T-helper 1 cell treated with Interleukin-12 subunit alpha and Interleukin-12 subunit beta and Interleukin-4 antibody, amounts not matched to agents 30 ng/mL and 1 ng/mL, for 36 hours (primary cell): ENCODE results near the gene LMF1. TPM values are rescaled to one million over a fixed set of nuclear protein-coding genes. Genes with fewer than 3 reads are reported as not detected.
"Not testable (repeated sequence)": the region's sequence is repeated elsewhere in the genome, so short reads cannot be mapped to it uniquely, and the experiment has no call there.

Experiments used
- intact Hi-C: fragments of 100-400 bp; cut with micrococcal nuclease; formaldehyde crosslinking; loops from one replicate; pipeline ENCODE4 v1.15.1; 2024
- total RNA-seq: library from RNA; stranded (reverse); gene quantifications from 2 replicates; pipeline ENCODE4 v1.2.3, GENCODE V29; 2022

LMF1 gene
- total RNA-seq, 1 donor from 2014 or later: 19.1 TPM

GRCh38 chr16:952321-952720 lies 18.5 kb downstream of the LMF1 start:
- intact Hi-C loops: no loop called here

GRCh38 chr16:951660-952301 lies 19.0 kb downstream of the LMF1 start:
- intact Hi-C loops: no loop called here

GRCh38 chr16:950733-951573 lies 19.8 kb downstream of the LMF1 start:
- intact Hi-C loops: not testable (repeated sequence)

- intact Hi-C loops: not testable (repeated sequence)
These were observed 22.0 kb downstream of the LMF1 start for GRCh38 chr16:948767-949166.

GRCh38 chr16:947922-948303 lies 22.9 kb downstream of the LMF1 start:
- intact Hi-C loops: not testable (repeated sequence)

GRCh38 chr16:947255-947921 lies 23.4 kb downstream of the LMF1 start:
- intact Hi-C loops: no loop called here

- intact Hi-C loops: no loop called here
These were observed 24.8 kb downstream of the LMF1 start for GRCh38 chr16:946048-946395.

GRCh38 chr16:945271-946047 lies 25.3 kb downstream of the LMF1 start:
- intact Hi-C loops: no loop called here

- intact Hi-C loops: no loop called here
These were observed 26.8 kb downstream of the LMF1 start for GRCh38 chr16:943971-944370.

- intact Hi-C loops: no loop called here
These were observed 28.2 kb downstream of the LMF1 start for GRCh38 chr16:942436-943060.

- intact Hi-C loops: no loop called here
These were observed 30.8 kb downstream of the LMF1 start for GRCh38 chr16:939941-940340.

- intact Hi-C loops: no loop called here
These were observed 31.5 kb downstream of the LMF1 start for GRCh38 chr16:939311-939710.

GRCh38 chr16:938752-939151 lies 32.0 kb downstream of the LMF1 start:
- intact Hi-C loops: no loop called here

GRCh38 chr16:938136-938535 lies 32.6 kb downstream of the LMF1 start:
- intact Hi-C loops: no loop called here

GRCh38 chr16:937723-938122 lies 33.1 kb downstream of the LMF1 start:
- intact Hi-C loops: no loop called here

- intact Hi-C loops: no loop called here
These were observed 33.5 kb downstream of the LMF1 start for GRCh38 chr16:937311-937710.

- intact Hi-C loops: no loop called here
These were observed 35.1 kb downstream of the LMF1 start for GRCh38 chr16:935684-936083.

- intact Hi-C loops: no loop called here
These were observed 36.6 kb downstream of the LMF1 start for GRCh38 chr16:934178-934577.

GRCh38 chr16:933581-933980 lies 37.2 kb downstream of the LMF1 start:
- intact Hi-C loops: no loop called here

GRCh38 chr16:932831-933330 lies 37.9 kb downstream of the LMF1 start:
- intact Hi-C loops: no loop called here
